HG03558 (cell line): ENCODE results near the gene CCDC148.
"Not testable (repeated sequence)": the region's sequence is repeated elsewhere in the genome, so short reads cannot be mapped to it uniquely, and the experiment has no call there.

Experiments used
- ATAC-seq: cut with Tn5 transposase; IDR thresholded peaks from one replicate; pipeline ENCODE4 v1.9.1; 2021; ENCODE audit warnings: moderate number of reproducible peaks; ENCODE audit not compliant: unreplicated experiment; ENCODE audit errors: extremely low read depth

Gene CCDC148

DNA sequence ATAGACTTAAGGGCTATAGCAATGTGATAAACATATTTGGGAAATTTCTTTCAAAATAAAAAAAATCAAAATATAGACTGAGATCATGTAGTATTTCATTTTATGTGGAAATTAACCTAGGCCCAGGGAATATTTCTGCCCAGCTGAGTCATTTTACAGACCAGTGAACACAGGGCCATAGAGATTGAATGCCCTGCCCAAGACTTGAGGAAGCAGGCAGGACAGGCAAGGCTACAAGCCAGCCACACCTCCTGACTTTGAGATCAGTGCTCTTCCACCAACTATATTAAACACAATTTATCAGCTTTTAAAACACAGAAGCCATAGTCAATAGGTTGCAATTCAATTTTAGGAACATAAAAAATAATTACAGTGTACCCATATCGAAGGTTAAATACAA, 12.9 kb downstream of the CCDC148 start:
- no peak for ATAC-seq

DNA sequence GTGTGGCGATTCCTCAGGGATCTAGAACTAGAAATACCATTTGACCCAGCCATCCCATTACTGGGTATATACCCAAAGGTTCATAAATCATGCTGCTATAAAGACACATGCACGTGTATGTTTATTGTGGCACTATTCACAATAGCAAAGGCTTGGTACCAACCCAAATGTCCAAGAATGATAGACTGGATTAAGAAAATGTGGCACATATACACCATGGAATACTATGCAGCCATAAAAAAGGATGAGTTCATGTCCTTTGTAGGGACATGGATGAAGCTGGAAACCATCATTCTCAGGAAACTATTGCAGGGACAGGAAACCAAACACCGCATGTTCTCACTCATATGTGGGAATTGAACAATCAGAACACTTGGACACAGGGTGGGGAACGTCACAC, 17.5 kb downstream of the CCDC148 start:
- not testable (repeated sequence) for ATAC-seq

DNA sequence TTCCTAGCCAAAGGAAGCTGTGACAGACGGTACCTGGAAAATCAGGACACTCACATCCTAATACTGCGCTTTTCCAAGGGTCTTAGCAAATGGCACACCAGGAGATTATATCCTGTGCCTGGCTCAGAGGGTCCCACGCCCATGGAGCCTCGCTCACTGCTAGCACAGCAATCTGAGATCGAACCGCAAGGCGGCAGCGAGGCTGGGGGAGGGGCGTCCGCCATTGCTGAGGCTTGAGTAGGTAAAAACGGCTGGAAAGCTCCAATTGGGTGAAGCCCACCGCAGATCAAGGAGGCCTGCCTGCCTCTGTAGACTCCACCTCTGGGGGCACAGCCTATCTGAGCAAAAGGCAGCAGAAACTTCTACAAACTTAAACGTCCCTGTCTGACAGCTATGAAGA, 22.8 kb downstream of the CCDC148 start:
- not testable (repeated sequence) for ATAC-seq

DNA sequence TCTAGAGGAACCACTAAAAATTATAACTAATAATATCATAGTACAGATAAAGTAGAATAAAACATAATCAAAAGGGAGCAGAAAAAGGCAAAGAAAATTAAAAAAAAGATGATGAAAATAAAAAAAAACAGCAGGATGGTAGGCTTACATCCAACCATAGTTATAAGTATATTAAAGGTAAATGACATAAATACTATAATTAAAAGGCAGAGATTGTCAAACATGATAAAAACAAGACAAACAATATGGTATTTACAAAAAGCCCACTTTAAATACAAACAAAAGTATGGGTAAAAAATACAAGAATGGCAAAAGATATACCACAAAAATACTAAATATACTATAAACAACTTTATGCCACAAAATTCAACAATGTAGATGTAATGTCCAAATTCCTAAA, 24.4 kb downstream of the CCDC148 start:
- no peak for ATAC-seq

DNA sequence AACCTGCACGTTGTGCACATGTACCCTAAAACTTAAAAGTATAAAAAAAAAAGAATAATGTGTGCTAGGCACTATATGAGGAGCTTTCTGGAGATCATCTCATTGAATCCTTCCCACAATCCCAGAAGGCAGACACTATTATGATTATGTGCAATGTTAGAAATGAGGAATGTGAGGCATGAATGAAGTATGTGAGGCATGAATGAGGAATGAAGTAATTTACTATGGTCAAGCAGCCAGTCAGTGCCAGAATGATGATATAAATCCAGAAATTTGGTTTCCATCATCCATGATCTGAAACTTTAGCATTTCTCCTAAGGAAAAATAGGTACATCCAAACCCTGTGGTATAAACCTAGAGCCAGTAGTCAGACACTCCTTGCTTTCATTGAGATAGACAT, 42.0 kb downstream of the CCDC148 start:
- no peak for ATAC-seq

- ATAC-seq = no peak
Measured at GRCh38 chr2:158413581-158413980, 43.0 kb downstream of the CCDC148 start.

GRCh38 chr2:158412206-158412605, 44.3 kb downstream of the CCDC148 start:
- ATAC-seq = no peak

DNA sequence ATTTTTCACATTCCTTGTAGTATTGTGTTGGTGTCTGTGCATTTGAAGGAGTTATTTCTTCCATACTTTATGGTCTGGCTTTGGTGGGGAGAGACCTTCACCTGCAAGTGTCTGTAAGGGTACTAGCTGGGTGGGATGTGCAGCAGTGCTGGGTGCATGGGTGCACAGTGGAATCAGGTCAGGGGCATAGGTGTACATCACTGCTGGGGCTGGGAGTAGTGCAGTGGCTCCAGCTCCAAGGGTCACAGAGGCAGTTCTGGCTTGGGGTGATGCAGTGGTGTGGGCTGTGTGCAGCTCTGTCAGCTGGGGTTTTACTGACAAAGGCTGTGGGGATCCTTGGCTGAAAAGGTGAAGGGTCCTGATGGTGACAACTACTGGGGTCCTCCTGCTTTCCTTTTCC, 44.8 kb downstream of the CCDC148 start:
- ATAC-seq = no peak

DNA sequence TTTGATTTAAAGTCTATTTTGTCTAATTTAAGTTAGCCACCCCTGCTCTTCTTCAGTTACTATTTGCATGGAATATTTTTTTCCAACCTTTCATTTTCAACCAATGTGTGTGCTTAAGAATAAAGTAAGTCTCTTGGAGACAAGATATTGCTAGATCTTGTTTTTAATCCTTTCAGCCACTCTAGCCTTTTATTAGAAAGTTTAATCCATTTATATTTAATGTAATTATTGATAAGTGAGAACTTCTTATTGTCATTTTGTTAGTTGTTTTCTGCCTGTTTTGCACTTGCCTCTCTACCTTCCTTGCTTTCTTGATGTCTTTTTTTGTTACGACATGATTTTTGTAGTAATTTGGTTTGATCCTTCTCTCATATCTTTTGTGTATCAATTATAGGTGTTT, 46.4 kb downstream of the CCDC148 start:
- ATAC-seq = no peak

GRCh38 chr2:158407031-158407430, 49.5 kb downstream of the CCDC148 start:
- no peak for ATAC-seq

DNA sequence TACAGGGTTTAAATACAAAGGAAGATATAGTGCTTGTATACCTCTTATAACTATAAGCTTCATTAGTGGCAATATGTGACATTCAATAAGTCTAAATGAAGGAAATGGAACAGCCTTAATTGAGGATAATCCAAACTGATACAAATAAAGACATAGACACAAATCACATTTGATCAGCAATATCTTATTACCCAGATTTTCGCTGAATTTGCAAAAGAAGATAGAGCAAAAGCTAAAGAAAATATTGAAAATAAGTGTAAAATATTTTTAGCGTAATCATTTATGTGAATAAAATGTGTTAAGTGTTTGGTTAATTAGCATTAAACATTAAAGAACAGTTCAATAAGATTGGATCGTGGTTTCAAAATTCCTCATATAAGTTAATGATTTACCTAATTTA, 51.2 kb downstream of the CCDC148 start:
- ATAC-seq = no peak

DNA sequence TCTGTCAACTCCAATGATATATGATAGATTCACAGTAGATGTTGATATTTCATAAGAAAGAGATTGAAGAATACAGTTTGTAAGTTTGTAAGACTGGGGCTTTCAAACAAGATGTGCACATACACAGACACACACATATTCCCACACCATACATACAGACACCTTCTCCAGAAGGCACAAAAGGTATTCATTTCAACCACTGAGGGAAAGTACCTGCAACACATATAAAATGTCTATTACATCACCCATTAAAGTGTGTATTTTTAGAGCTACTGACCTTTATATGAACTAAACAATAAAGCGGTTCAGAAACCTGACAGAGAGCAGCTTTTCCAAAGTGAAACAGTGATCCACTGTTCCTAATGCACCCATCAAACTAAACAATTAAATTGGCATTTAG, 53.3 kb downstream of the CCDC148 start:
- no peak for ATAC-seq

GRCh38 chr2:158402665-158403064, 53.9 kb downstream of the CCDC148 start:
- ATAC-seq = no peak

DNA sequence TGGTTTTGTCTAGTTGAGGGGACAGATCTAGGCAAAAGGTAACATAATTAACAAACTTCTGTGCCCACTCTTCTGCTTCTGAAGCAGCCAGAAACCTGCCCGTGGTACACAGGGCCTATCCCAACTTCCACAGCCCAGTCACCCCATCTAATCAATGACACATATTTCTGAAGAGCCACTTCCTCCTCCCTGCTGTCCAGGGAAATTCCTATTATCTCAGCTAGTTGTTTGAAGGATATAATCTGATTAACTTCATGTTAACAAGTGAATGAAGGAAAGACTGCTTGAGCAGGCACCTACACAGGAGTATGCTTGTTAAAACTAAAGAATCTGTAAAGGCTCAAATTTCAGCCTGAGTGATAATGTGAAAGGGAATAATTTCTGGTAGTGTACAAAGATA, 61.4 kb downstream of the CCDC148 start:
- no peak for ATAC-seq

GRCh38 chr2:158394453-158394852, 62.1 kb downstream of the CCDC148 start:
- ATAC-seq = no peak

DNA sequence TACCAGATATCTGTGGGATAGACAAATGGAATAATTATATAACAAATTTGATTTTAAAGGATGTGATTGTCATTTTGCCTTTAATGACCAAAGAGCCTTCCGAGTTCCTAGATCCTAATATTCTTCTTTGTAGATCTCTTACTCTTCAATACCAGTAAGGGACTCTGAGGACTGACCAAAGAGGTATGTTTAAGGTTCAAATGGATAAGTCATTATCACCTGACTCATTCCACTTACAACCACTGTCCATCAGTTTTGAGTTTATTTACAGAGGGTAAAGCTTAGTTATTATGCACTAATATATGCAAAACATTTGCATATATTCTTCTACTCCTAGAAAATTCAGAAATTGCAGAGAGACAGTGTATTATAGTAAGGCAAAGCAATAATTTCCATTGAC, 62.7 kb downstream of the CCDC148 start:
- ATAC-seq = no peak

GRCh38 chr2:158392687-158393086, 63.9 kb downstream of the CCDC148 start:
- no peak for ATAC-seq

GRCh38 chr2:158391876-158392275, 64.7 kb downstream of the CCDC148 start:
- ATAC-seq = no peak

GRCh38 chr2:158391361-158391760, 65.2 kb downstream of the CCDC148 start:
- no peak for ATAC-seq

DNA sequence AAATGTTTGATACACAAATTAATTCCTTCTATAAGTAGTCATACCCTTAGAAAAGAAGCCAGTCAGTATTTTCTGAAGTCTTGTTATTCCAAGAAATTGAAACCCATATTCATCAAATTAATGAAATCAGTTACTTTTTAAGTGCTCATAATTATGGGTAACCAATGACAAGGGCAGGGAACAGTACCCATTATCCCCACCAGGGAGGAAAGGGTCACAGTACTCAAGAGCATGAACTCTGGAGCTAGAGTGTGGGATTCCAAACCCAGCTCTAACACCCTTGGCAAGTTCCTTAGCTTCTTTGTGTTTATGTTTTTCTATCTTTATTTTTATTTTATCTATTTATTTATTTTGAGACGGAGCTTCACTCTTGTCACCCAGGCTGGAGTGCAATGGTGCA, 68.4 kb downstream of the CCDC148 start:
- no peak for ATAC-seq

DNA sequence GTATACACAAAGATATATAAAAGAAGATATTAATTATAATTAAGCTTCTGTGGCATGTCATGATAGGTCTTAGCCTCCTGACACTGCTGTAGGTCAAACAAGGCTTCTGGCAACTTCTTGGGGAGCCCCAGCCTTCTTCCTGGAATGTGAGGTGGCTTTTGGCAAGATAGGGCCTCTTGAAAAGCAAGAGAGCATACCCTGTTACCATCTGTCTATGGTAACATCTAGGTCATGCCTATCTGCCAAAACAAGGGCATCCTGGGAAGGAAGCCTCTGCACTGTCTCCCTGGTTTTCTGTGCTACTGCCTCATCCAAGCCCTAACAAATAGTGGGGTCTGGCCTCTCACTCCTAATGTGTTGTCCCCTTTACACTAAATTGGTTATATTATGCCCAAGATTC, 70.9 kb downstream of the CCDC148 start:
- ATAC-seq = no peak

DNA sequence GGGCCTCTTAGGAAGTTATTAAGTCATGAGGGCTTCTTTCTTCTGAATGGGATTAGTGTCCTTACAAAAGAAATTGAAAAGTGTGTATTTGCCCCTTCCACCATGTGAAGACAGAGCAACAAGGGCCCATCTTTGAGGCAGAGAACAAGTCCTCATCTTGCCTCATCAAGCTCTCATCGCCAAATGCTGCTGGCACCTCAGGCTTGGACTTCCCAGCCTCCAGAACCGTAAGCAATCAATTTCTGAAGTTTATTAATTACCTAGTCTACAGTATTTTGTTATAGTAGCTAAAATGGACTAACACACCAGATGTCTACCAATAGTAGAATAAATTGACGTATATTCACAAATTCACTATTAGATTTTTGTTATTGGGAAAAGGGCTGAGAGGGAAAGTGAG, 74.6 kb downstream of the CCDC148 start:
- ATAC-seq = no peak

DNA sequence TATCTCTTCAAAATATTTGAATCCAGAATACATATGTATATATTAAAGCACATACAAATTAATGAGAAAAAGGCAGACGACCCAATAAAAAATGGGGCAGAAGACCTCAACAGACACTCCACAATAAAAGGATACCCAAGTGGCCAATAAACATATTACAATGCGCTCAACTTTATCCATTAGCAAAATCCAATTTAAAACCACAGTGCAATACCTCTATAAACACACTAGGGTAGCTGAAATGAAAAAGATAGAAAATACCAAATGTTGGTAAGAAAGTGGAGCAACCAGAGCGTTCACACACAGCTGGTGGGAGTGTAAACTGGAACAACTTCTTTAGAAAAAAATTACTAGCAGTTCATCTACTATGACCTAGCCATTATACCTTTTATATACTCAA, 75.3 kb downstream of the CCDC148 start:
- ATAC-seq = no peak
